HFF-Myc (cell line): ENCODE data around the gene NXN.
"Not testable (repeated sequence)": the region's sequence is repeated elsewhere in the genome, so short reads cannot be mapped to it uniquely, and the experiment has no call there.

ENCODE experiments used
- DNase-seq: peaks from one replicate; pipeline ENCODE4 v3.0.0-alpha.2; 2011; ENCODE audit warnings: low read depth; ENCODE audit errors: extremely low read depth
- H3K4me3 ChIP-seq: replicated peaks from 2 replicates; pipeline ENCODE4 v1.5.1; 2011; ENCODE audit warnings: low read depth, mild to moderate bottlenecking, control low read depth, low read length
- TF ChIP-seq, protein P1 (sequence below): IDR thresholded peaks from 2 replicates; pipeline ENCODE4 v1.5.1; 2012; ENCODE audit warnings: mild to moderate bottlenecking, low read depth, low read length, control low read depth; ENCODE audit errors: missing control alignments

NXN gene

DNA sequence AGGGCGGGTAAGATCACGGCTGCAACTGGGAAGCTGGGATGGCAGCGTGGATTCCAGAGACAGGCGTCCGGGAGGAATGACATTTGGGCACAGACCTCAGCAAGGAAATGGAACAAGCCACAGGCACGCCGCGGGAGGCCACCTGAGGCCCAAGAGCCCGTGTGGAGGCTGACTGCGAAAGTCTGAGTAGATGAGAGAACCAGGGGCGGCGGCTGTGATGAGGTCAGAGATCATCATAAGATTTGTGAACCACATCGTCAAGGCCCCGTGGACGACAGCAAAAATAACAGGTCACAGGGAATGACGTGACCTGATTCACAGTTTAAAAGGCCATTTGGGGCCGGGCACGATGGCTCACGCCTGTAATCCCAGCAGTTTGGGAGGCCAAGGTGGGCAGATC is 149.2 kb downstream of the NXN start:
- TF ChIP-seq, protein P1, sequence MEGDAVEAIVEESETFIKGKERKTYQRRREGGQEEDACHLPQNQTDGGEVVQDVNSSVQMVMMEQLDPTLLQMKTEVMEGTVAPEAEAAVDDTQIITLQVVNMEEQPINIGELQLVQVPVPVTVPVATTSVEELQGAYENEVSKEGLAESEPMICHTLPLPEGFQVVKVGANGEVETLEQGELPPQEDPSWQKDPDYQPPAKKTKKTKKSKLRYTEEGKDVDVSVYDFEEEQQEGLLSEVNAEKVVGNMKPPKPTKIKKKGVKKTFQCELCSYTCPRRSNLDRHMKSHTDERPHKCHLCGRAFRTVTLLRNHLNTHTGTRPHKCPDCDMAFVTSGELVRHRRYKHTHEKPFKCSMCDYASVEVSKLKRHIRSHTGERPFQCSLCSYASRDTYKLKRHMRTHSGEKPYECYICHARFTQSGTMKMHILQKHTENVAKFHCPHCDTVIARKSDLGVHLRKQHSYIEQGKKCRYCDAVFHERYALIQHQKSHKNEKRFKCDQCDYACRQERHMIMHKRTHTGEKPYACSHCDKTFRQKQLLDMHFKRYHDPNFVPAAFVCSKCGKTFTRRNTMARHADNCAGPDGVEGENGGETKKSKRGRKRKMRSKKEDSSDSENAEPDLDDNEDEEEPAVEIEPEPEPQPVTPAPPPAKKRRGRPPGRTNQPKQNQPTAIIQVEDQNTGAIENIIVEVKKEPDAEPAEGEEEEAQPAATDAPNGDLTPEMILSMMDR: no peak
- DNase-seq: no peak
- no peak overlapping the region for H3K4me3 ChIP-seq

- DNase-seq: not testable (repeated sequence)
Measured at GRCh38 chr17:829614-830013, 150.0 kb downstream of the NXN start.

GRCh38 chr17:828761-829160 is 150.8 kb downstream of the NXN start:
- TF ChIP-seq, protein P1: no peak
- no peak for DNase-seq
- H3K4me3 ChIP-seq: no peak overlapping the region

More at GRCh38 chr17:829614-830013, 150.0 kb downstream of the NXN start:
- not testable (repeated sequence) for H3K4me3 ChIP-seq

DNA sequence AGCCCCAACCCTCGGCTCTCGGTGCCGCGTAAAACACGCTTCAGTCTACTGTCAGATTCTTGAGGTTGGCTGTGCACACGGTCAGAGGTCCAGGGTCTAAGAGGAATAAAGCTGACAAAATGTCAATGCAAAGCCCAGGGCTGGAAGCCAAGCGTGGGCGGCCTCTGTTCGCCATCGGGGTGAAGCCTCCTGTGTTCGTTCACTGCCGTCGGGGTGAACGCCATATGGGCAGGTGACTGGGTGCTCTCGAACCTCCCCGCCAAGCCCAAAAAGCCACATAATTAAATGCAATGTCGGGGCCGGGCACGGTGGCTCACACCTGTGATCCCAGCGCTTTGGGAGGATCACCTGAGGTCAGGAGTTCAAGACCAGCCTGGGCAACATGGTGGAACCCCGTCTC is 152.8 kb downstream of the NXN start:
- TF ChIP-seq, protein P1: no peak
- no peak for DNase-seq
- no peak overlapping the region for H3K4me3 ChIP-seq

- H3K4me3 ChIP-seq: no peak overlapping the region
Measured at GRCh38 chr17:825216-825615, 154.4 kb downstream of the NXN start.

GRCh38 chr17:824378-824777 is 155.2 kb downstream of the NXN start:
- DNase-seq: no peak
- TF ChIP-seq, protein P1: no peak
- H3K4me3 ChIP-seq: no peak overlapping the region

More at GRCh38 chr17:825216-825615, 154.4 kb downstream of the NXN start:
- TF ChIP-seq, protein P1: no peak
- DNase-seq: no peak

DNA sequence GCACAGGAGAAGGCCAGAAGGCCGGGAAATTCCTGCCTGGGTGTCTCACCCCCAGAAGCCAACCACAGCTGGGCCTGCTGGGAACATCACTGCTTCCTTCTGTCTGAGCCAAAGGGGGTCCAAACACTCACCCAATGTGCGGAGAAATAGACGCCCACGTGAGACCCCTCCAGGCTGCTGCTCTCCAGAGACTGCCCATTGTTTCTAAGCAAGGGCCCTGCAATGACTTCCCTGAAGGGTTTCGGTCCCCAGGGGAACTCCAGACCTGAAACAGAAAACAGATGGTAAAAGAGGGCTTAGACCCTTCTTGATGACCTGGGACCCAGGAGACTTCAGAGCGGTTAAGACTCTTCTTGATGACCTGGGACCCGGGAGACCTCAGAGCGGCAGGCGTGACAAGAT is 156.1 kb downstream of the NXN start:
- DNase-seq: no peak
- TF ChIP-seq, protein P1: no peak
- H3K4me3 ChIP-seq: no peak overlapping the region
